HG03342 (cell line): Measurements from ENCODE around the gene MERTK.
"Not testable (repeated sequence)": the region's sequence is repeated elsewhere in the genome, so short reads cannot be mapped to it uniquely, and the experiment has no call there.

ENCODE experiments used
- ATAC-seq: cut with Tn5 transposase; IDR thresholded peaks from one replicate; pipeline ENCODE4 v1.9.1; 2021; ENCODE audit warnings: mild to moderate bottlenecking, moderate library complexity; ENCODE audit not compliant: unreplicated experiment

MERTK gene

GRCh38 chr2:111909997-111910396, 11.6 kb downstream of the MERTK start:
- not testable (repeated sequence) for ATAC-seq

- ATAC-seq: no peak
Measured at GRCh38 chr2:111910609-111911277, 12.3 kb downstream of the MERTK start.

- ATAC-seq: not testable (repeated sequence)
Measured at GRCh38 chr2:111911295-111911977, 13.0 kb downstream of the MERTK start.

GRCh38 chr2:111912547-111912946, 14.1 kb downstream of the MERTK start:
- no peak for ATAC-seq

- ATAC-seq: no peak
Measured at GRCh38 chr2:111917106-111917505, 18.7 kb downstream of the MERTK start.

GRCh38 chr2:111918383-111918806, 20.0 kb downstream of the MERTK start:
- ATAC-seq: no peak

GRCh38 chr2:111919365-111919764, 21.0 kb downstream of the MERTK start:
- ATAC-seq: no peak

- no peak for ATAC-seq
Measured at GRCh38 chr2:111919794-111920608, 21.6 kb downstream of the MERTK start.

- no peak for ATAC-seq
Measured at GRCh38 chr2:111923276-111923804, 24.9 kb downstream of the MERTK start.

GRCh38 chr2:111924617-111925107, 26.3 kb downstream of the MERTK start:
- no peak for ATAC-seq

- no peak for ATAC-seq
Measured at GRCh38 chr2:111927723-111928122, 29.3 kb downstream of the MERTK start.

GRCh38 chr2:111930409-111930808, 32.0 kb downstream of the MERTK start:
- ATAC-seq: no peak

GRCh38 chr2:111930875-111931274, 32.5 kb downstream of the MERTK start:
- ATAC-seq: no peak

GRCh38 chr2:111932841-111933291, 34.5 kb downstream of the MERTK start:
- ATAC-seq: no peak

GRCh38 chr2:111933900-111934299, 35.5 kb downstream of the MERTK start:
- not testable (repeated sequence) for ATAC-seq

- no peak for ATAC-seq
Measured at GRCh38 chr2:111936881-111937280, 38.5 kb downstream of the MERTK start.

- ATAC-seq: no peak
Measured at GRCh38 chr2:111938392-111938791, 40.0 kb downstream of the MERTK start.

- ATAC-seq: no peak
Measured at GRCh38 chr2:111940333-111941196, 42.2 kb downstream of the MERTK start.

- ATAC-seq: no peak
Measured at GRCh38 chr2:111941531-111941930, 43.1 kb downstream of the MERTK start.

GRCh38 chr2:111944531-111945210, 46.3 kb downstream of the MERTK start:
- no peak for ATAC-seq
